Natural killer cell (primary cell): ENCODE results near the gene OR51B2. TPM values are rescaled to one million over a fixed set of nuclear protein-coding genes. Genes with fewer than 3 reads are reported as not detected.
"Not testable (repeated sequence)": the region's sequence is repeated elsewhere in the genome, so short reads cannot be mapped to it uniquely, and the experiment has no call there.

Experiments used
- ATAC-seq, 3 donors: fragments of 150-1000 bp in 2 of 3; fragments of 200-7000 bp in 1 of 3; cut with Tn5 transposase; 1 replicate in 1 of 3; 2 replicates in 2 of 3; pipeline ENCODE4 v1.10.0; 2021; ENCODE audit warnings: mild to moderate bottlenecking in 2 of 3, moderate library complexity in 2 of 3
- DNase-seq, 2 donors: peaks; one replicate each; pipeline versions ENCODE4 v3.0.0 to v3.0.0-alpha.2; 2013 to 2021; ENCODE audit warnings: mixed read lengths in 1 of 2
- H3K27ac ChIP-seq: one replicate; pipeline ENCODE4 v1.5.1; 2013; ENCODE audit warnings: mild to moderate bottlenecking, low read length
- H3K27me3 ChIP-seq: one replicate; pipeline ENCODE4 v1.6.1; 2013; ENCODE audit warnings: low read length; ENCODE audit not compliant: control insufficient read depth, insufficient read depth
- H3K36me3 ChIP-seq: one replicate; pipeline ENCODE4 v1.6.1; 2013; ENCODE audit warnings: low read length; ENCODE audit not compliant: control insufficient read depth, insufficient read depth
- H3K4me1 ChIP-seq: one replicate; pipeline ENCODE4 v1.6.1; 2013; ENCODE audit warnings: low read length; ENCODE audit not compliant: control insufficient read depth, insufficient read depth
- H3K4me3 ChIP-seq: one replicate; pipeline ENCODE4 v1.5.1; 2013; ENCODE audit warnings: low read length
- H3K9me3 ChIP-seq: one replicate; pipeline ENCODE4 v1.6.1; 2013; ENCODE audit warnings: low read length; ENCODE audit not compliant: control insufficient read depth, insufficient read depth
- H3K27ac Mint-ChIP-seq, 2 donors: one replicate each; pipeline ENCODE4 v1.8.0; 2022; ENCODE audit warnings: mild to moderate bottlenecking in 2 of 2, mixed read lengths in 2 of 2, moderate library complexity in 1 of 2
- H3K27me3 Mint-ChIP-seq, 2 donors: one replicate each; pipeline ENCODE4 v1.8.0; 2022; ENCODE audit warnings: low read depth in 2 of 2, mixed read lengths in 2 of 2
- H3K36me3 Mint-ChIP-seq: one replicate; pipeline ENCODE4 v1.8.0; 2022; ENCODE audit warnings: mixed read lengths
- H3K4me1 Mint-ChIP-seq, 2 donors: one replicate each; pipeline ENCODE4 v1.8.0; 2022; ENCODE audit warnings: mixed read lengths in 2 of 2
- H3K4me3 Mint-ChIP-seq: one replicate; pipeline ENCODE4 v1.8.0; 2022; ENCODE audit warnings: mild to moderate bottlenecking, moderate library complexity, mixed read lengths
- H3K9me3 Mint-ChIP-seq, 2 donors: one replicate each; pipeline ENCODE4 v1.8.0; 2022; ENCODE audit warnings: mixed read lengths in 2 of 2
- WGBS: methylation state at CpG from one replicate; pipeline ENCODE4 v1.1.7; 2013; ENCODE audit warnings: missing lambda C conversion rate; ENCODE audit not compliant: insufficient coverage; 5-methylcytosine and 5-hydroxymethylcytosine counted together
- intact Hi-C: fragments of 100-400 bp; cut with micrococcal nuclease; formaldehyde crosslinking; loops from one replicate; pipeline ENCODE4 v1.14.2; 2022
- total RNA-seq, 4 donors: library from RNA; stranded (reverse); fragments of 120-200 nt in 1 of 4; gene quantifications; one replicate each; pipeline versions ENCODE4 v1.2.3 to v1.2.4, GENCODE V29; 2013 to 2022
- TF ChIP-seq, protein P1 (sequence below): fragments of 200-600 bp; IDR thresholded peaks from one replicate; pipeline ENCODE4 v1.8.0; 2022; ENCODE audit warnings: antibody characterized with exemption

The OR51B2 gene
- total RNA-seq, 3 donors from 2014 or later (not counting 1 experiment from before 2014, with no cell fraction given): not detected

DNA sequence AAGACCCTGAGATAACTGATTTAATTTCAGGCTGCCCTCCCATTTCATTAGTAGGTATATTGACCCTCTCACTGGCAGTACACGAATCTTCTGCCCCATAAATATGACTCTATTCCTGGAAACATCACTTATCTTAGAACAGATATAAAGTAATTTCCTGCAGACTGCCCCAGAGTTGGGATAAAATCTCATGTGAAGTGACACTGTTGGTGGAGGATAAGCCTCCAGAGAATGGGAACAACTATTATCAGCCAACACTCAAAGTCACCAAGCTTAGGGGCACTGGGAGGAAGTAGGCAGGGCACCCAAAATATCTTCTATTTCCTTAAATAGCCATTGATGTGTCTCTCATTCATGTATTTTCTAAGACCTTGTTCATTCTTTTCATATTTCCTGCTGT lies 11.1 kb upstream of the OR51B2 start:
- Histone ChIP-seq H3K27ac (no peak overlapping the region), H3K27me3 (no peaks in the 10 kb centered on the region), H3K4me1 (no peaks in the 10 kb centered on the region), H3K36me3 (no peaks in the 10 kb centered on the region), H3K4me3 (no peak overlapping the region), H3K9me3 (no peaks in the 10 kb centered on the region)
- ATAC-seq (no peak), DNase-seq (no peak)
- TF ChIP-seq, protein P1, sequence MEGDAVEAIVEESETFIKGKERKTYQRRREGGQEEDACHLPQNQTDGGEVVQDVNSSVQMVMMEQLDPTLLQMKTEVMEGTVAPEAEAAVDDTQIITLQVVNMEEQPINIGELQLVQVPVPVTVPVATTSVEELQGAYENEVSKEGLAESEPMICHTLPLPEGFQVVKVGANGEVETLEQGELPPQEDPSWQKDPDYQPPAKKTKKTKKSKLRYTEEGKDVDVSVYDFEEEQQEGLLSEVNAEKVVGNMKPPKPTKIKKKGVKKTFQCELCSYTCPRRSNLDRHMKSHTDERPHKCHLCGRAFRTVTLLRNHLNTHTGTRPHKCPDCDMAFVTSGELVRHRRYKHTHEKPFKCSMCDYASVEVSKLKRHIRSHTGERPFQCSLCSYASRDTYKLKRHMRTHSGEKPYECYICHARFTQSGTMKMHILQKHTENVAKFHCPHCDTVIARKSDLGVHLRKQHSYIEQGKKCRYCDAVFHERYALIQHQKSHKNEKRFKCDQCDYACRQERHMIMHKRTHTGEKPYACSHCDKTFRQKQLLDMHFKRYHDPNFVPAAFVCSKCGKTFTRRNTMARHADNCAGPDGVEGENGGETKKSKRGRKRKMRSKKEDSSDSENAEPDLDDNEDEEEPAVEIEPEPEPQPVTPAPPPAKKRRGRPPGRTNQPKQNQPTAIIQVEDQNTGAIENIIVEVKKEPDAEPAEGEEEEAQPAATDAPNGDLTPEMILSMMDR: no peak
- no CpG with 5 or more reads among the region's 1 CpG for WGBS
- no peaks in the 10 kb centered on the region for H3K27me3 Mint-ChIP-seq
- intact Hi-C loops: no loop called here
- H3K4me3 Mint-ChIP-seq: no peak overlapping the region
- H3K9me3 Mint-ChIP-seq: no peaks in the 10 kb centered on the region
- no peaks in the 10 kb centered on the region for H3K4me1 Mint-ChIP-seq
- no peaks in the 10 kb centered on the region for H3K36me3 Mint-ChIP-seq
- H3K27ac Mint-ChIP-seq: no peak overlapping the region

DNA sequence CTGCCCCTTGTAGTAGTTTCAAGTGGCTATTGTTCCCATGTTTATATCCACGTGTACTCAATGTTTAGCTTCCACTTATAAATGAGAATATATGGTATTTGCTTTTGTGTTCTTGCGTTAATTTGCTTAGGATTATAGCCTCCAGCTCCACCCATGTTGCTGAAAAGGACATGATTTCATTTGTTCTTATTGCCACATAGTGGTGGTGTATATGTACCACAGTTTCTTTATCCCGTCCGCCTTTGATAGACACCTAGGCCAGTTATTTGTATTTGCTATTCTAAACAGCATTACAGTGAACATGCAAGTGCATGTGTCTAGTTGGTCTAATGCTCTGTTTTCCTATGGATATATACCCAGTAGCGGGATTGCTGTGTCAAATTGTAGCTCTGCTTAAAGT lies 6.8 kb downstream of the OR51B2 start:
- Histone ChIP-seq H3K4me1 (no peaks in the 10 kb centered on the region), H3K27ac (no peak overlapping the region), H3K4me3 (no peak overlapping the region), H3K27me3 (no peaks in the 10 kb centered on the region), H3K36me3 (no peaks in the 10 kb centered on the region), H3K9me3 (no peaks in the 10 kb centered on the region)
- Mint-ChIP-seq H3K27ac (no peak overlapping the region), H3K9me3 (peaks cover 0 to 3% of the 10 kb centered on the region in 2 donors), H3K36me3 (no peaks in the 10 kb centered on the region), H3K4me1 (no peaks in the 10 kb centered on the region), H3K27me3 (no peaks in the 10 kb centered on the region), H3K4me3 (no peak overlapping the region)
- WGBS: 83% methylated on average over 4 of the region's 5 CpGs
- ATAC-seq: no peak
- TF ChIP-seq, protein P1: no peak
- intact Hi-C loops: no loop called here
- no peak for DNase-seq

- H3K27ac ChIP-seq, intact Hi-C loops, H3K27ac Mint-ChIP-seq, H3K4me3 ChIP-seq, H3K9me3 Mint-ChIP-seq, H3K4me1 Mint-ChIP-seq, H3K27me3 Mint-ChIP-seq, H3K4me1 ChIP-seq, ATAC-seq, DNase-seq, H3K4me3 Mint-ChIP-seq, H3K36me3 ChIP-seq, H3K36me3 Mint-ChIP-seq, H3K27me3 ChIP-seq, H3K9me3 ChIP-seq: not testable (repeated sequence)
- WGBS: no CpG with 5 or more reads among the region's 3 CpGs
These were observed 10.6 kb downstream of the OR51B2 start for GRCh38 chr11:5313326-5314023.

DNA sequence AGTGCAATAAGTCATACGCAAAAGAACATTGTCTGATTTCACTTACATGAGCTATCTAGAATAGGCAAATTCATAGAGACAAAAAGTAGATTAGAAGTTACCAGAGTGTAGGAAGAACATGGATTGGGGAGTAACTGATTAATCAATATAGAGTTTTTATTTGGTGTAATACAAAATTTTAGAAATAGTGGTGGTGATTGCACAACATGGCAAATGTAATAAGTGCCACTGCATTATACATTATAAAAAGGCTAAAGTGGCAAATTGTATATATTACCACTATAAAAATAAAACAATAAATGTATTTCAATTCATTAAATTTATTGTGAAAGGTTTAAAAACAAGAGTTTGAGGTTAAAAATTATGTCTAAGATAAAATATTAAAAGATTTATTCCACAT lies 13.7 kb downstream of the OR51B2 start:
- Mint-ChIP-seq H3K36me3 (no peaks in the 10 kb centered on the region), H3K27ac (no peak overlapping the region), H3K9me3 (peaks cover 0 to 4% of the 10 kb centered on the region in 2 donors), H3K4me1 (no peaks in the 10 kb centered on the region), H3K27me3 (peaks cover 0 to 5% of the 10 kb centered on the region in 2 donors), H3K4me3 (no peak overlapping the region)
- Histone ChIP-seq H3K4me3 (no peak overlapping the region), H3K9me3 (no peaks in the 10 kb centered on the region), H3K36me3 (no peaks in the 10 kb centered on the region), H3K4me1 (no peaks in the 10 kb centered on the region), H3K27ac (no peak overlapping the region), H3K27me3 (no peaks in the 10 kb centered on the region)
- intact Hi-C loops: no loop called here
- ATAC-seq (no peak), DNase-seq (no peak)
- TF ChIP-seq, protein P1: no peak
- WGBS: no CpG with 5 or more reads among the region's 1 CpG
